Central memory CD8-positive, alpha-beta T cell (primary cell): Measurements from ENCODE around the gene GNG11.
"Not testable (repeated sequence)": the region's sequence is repeated elsewhere in the genome, so short reads cannot be mapped to it uniquely, and the experiment has no call there.

Experiments used
- ATAC-seq: fragments of 150-1000 bp; cut with Tn5 transposase; replicated peaks from 2 replicates; pipeline ENCODE4 v1.10.0; 2022; ENCODE audit warnings: mild to moderate bottlenecking, moderate FRiP score, moderate number of reproducible peaks; ENCODE audit not compliant: poor library complexity, severe bottlenecking; ENCODE audit errors: extremely low read depth
- DNase-seq, 2 donors: peaks; one replicate each; pipeline ENCODE4 v3.0.0; 2021; ENCODE audit warnings: low spot score in 2 of 2
- H3K27ac Mint-ChIP-seq: one replicate; pipeline ENCODE4 v1.8.0; 2022; ENCODE audit warnings: low read depth, mild to moderate bottlenecking, moderate library complexity, mixed read lengths
- H3K27me3 Mint-ChIP-seq: one replicate; pipeline ENCODE4 v1.8.0; 2022; ENCODE audit warnings: mixed read lengths
- H3K36me3 Mint-ChIP-seq: one replicate; pipeline ENCODE4 v1.8.0; 2022; ENCODE audit warnings: mild to moderate bottlenecking, moderate library complexity, mixed read lengths; ENCODE audit not compliant: insufficient read depth
- H3K4me1 Mint-ChIP-seq: one replicate; pipeline ENCODE4 v1.8.0; 2022; ENCODE audit warnings: mixed read lengths
- H3K4me3 Mint-ChIP-seq: one replicate; pipeline ENCODE4 v1.8.0; 2022; ENCODE audit warnings: mild to moderate bottlenecking, moderate library complexity, mixed read lengths
- H3K9me3 Mint-ChIP-seq: one replicate; pipeline ENCODE4 v1.8.0; 2022; ENCODE audit warnings: mixed read lengths

GNG11 gene

DNA sequence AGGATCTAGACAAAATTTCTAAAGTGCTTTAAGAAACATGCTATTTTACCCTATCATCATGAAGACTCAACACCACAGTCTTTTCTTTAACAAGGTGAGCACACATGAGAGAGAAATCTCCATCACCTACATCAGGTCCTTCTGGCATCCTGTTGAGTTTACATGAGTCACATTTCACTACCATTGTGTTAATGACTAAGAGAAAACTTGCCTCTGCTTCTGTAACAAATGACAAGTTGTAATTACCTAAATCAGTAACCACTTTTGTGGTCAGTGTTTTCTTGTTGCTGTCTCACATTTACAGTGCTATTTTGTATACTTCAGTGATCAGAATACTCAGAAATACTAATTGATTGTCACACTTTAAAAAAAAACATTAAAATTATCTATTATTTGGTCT is 5.6 kb upstream of the GNG11 start:
- not testable (repeated sequence) for ATAC-seq, H3K4me3 Mint-ChIP-seq, H3K9me3 Mint-ChIP-seq, H3K36me3 Mint-ChIP-seq, DNase-seq, H3K4me1 Mint-ChIP-seq, H3K27ac Mint-ChIP-seq
- H3K27me3 Mint-ChIP-seq = peaks cover 39% of the 10 kb centered on the region

GRCh38 chr7:93916315-93916714 is 5.2 kb upstream of the GNG11 start:
- H3K27ac Mint-ChIP-seq, DNase-seq, H3K4me3 Mint-ChIP-seq, H3K9me3 Mint-ChIP-seq, H3K4me1 Mint-ChIP-seq, H3K36me3 Mint-ChIP-seq, ATAC-seq: not testable (repeated sequence)
- H3K27me3 Mint-ChIP-seq = peaks cover 41% of the 10 kb centered on the region

- ATAC-seq (no peak), DNase-seq (no peak)
- peaks cover 48% of the 10 kb centered on the region for H3K27me3 Mint-ChIP-seq
- H3K4me1 Mint-ChIP-seq = no peaks in the 10 kb centered on the region
- no peaks in the 10 kb centered on the region for H3K36me3 Mint-ChIP-seq
- no peak overlapping the region for H3K27ac Mint-ChIP-seq
- H3K4me3 Mint-ChIP-seq = no peak overlapping the region
- H3K9me3 Mint-ChIP-seq = no peaks in the 10 kb centered on the region
Observed at GRCh38 chr7:93920496-93921182, 896 bp upstream of the GNG11 start.

DNA sequence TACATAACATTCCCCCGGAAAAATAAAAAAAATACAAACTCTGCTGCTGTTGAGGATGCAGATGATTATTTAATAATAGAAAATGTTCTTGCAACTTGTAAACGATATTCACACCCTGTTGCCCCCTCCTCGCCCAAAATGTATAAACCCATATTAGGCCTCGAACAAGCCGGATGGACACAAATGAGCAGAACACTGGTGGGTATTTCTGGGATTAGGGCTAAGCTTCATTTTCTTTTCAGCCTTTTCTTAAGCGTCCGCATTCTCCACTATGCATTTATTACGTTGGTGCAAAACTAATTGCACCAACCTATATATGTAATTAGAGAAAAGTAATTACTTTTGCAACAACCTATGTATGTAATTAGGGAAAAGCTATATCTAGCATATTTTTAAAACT is 349 bp upstream of the GNG11 start:
- Mint-ChIP-seq H3K4me1 (no peaks in the 10 kb centered on the region), H3K36me3 (no peaks in the 10 kb centered on the region), H3K27me3 (peaks cover 48% of the 10 kb centered on the region), H3K27ac (no peak overlapping the region), H3K4me3 (no peak overlapping the region), H3K9me3 (no peaks in the 10 kb centered on the region)
- DNase-seq (no peak), ATAC-seq (no peak)

DNA sequence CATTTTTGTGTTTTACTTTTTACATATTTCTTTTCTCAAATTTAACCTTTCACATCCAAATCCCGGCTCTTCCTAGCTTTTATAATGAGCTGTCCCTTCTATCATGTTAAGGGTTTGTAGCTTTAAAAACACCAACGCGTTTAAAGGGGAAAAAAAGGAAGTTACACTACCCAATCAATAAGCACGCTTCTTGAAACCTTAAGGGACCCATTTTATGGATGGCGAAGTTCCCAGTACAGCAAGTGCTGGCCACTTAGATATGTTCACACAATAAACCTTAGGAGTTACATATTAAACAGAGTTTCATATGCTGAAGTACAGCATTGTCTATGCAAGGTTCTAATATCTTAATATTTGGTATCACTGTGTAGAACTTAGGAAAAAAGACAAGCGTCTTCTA is 1.8 kb downstream of the GNG11 start:
- no peaks in the 10 kb centered on the region for H3K4me1 Mint-ChIP-seq
- H3K4me3 Mint-ChIP-seq = no peak overlapping the region
- DNase-seq = no peak
- no peaks in the 10 kb centered on the region for H3K36me3 Mint-ChIP-seq
- peaks cover 46% of the 10 kb centered on the region for H3K27me3 Mint-ChIP-seq
- no peak for ATAC-seq
- H3K9me3 Mint-ChIP-seq = no peaks in the 10 kb centered on the region
- H3K27ac Mint-ChIP-seq = no peak overlapping the region

GRCh38 chr7:93923942-93924341 is 2.4 kb downstream of the GNG11 start:
- H3K27ac Mint-ChIP-seq = no peak overlapping the region
- peaks cover under 1% of the 10 kb centered on the region for H3K36me3 Mint-ChIP-seq
- ATAC-seq = no peak
- H3K9me3 Mint-ChIP-seq = no peaks in the 10 kb centered on the region
- peaks cover 50% of the 10 kb centered on the region for H3K27me3 Mint-ChIP-seq
- H3K4me1 Mint-ChIP-seq = no peaks in the 10 kb centered on the region
- DNase-seq = no peak
- no peak overlapping the region for H3K4me3 Mint-ChIP-seq

GRCh38 chr7:93926800-93927199 is 5.3 kb downstream of the GNG11 start:
- Mint-ChIP-seq H3K9me3 (no peaks in the 10 kb centered on the region), H3K36me3 (peaks cover 2% of the 10 kb centered on the region), H3K27ac (no peak overlapping the region), H3K4me1 (no peaks in the 10 kb centered on the region), H3K27me3 (peaks cover 60% of the 10 kb centered on the region), H3K4me3 (no peak overlapping the region)
- ATAC-seq (no peak), DNase-seq (no peak)

GRCh38 chr7:93927585-93927984 is 6.0 kb downstream of the GNG11 start:
- Mint-ChIP-seq H3K4me1 (no peaks in the 10 kb centered on the region), H3K27me3 (peaks cover 60% of the 10 kb centered on the region), H3K4me3 (no peak overlapping the region), H3K9me3 (no peaks in the 10 kb centered on the region), H3K27ac (no peak overlapping the region), H3K36me3 (peaks cover 2% of the 10 kb centered on the region)
- ATAC-seq = no peak
- no peak for DNase-seq

DNA sequence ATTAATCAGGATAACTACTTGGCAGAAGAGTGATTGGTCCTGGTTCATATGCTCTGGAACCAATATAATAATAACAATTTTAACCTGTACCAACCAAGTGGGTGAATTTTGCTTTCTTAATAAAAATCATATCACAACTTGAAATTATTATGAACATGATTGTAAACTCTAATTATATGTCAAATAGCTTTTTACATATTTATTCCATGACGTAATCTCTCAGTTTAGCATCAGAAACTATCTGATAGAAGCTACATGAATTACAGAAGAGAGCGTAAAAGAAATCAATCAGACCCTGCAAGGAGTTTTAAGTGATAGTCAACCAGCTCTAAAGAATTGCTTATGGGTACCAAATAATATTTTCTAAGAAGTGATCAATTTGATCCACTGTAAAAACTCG is 10.1 kb downstream of the GNG11 start:
- H3K27ac Mint-ChIP-seq = no peak overlapping the region

DNA sequence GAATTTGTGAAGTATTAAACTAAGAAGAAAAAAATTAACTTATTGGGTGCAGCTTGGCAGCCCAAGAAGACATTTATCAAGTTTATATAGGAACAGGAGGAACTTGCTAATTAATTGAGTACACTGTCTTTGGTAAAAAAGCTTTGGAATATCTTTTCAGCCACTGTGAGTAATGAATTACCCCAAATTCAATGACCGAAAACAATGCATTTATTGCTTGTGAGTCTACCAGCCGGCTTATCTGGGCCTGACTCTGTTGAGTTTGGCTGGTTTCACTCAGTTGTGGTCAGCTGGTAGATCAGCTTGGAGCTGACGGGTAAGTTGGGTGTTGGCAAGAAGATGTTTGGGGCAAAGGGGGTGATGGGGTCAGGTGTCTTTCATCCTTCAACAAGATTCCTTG is 11.6 kb downstream of the GNG11 start:
- no peak overlapping the region for H3K27ac Mint-ChIP-seq
- ATAC-seq (no peak), DNase-seq (no peak)
- H3K9me3 Mint-ChIP-seq = no peaks in the 10 kb centered on the region
- peaks cover 2% of the 10 kb centered on the region for H3K36me3 Mint-ChIP-seq
- no peak overlapping the region for H3K4me3 Mint-ChIP-seq
- H3K4me1 Mint-ChIP-seq = no peaks in the 10 kb centered on the region
- peaks cover 30% of the 10 kb centered on the region for H3K27me3 Mint-ChIP-seq

More for the DNA sequence above, 10.1 kb downstream of the GNG11 start:
- no peak overlapping the region for H3K4me3 Mint-ChIP-seq
- H3K36me3 Mint-ChIP-seq = peaks cover 2% of the 10 kb centered on the region
- ATAC-seq (no peak), DNase-seq (no peak)
- no peaks in the 10 kb centered on the region for H3K4me1 Mint-ChIP-seq
- H3K9me3 Mint-ChIP-seq = no peaks in the 10 kb centered on the region
- H3K27me3 Mint-ChIP-seq = peaks cover 38% of the 10 kb centered on the region

DNA sequence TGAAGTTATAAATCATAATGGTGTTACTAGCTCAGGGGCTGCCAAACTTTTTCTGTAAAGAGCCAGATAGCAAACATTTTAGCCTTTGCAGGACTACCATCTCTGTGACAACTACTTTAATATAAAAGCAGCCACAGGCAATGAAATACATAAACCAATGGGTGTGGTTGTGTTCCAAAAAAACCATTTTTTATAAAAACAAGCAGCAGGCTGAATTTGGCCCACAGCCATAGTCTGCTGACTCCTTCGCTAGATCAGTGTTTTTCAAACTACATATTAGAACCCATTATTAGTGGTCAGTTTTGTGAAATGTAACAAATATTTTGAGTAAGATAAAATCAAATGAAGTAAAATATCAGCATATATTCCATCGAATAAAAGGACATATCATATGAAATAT is 13.6 kb downstream of the GNG11 start:
- no peaks in the 10 kb centered on the region for H3K9me3 Mint-ChIP-seq
- ATAC-seq (no peak), DNase-seq (no peak)
- no peaks in the 10 kb centered on the region for H3K4me1 Mint-ChIP-seq
- peaks cover 20% of the 10 kb centered on the region for H3K27me3 Mint-ChIP-seq
- no peak overlapping the region for H3K27ac Mint-ChIP-seq
- H3K4me3 Mint-ChIP-seq = no peak overlapping the region
- H3K36me3 Mint-ChIP-seq = no peaks in the 10 kb centered on the region

DNA sequence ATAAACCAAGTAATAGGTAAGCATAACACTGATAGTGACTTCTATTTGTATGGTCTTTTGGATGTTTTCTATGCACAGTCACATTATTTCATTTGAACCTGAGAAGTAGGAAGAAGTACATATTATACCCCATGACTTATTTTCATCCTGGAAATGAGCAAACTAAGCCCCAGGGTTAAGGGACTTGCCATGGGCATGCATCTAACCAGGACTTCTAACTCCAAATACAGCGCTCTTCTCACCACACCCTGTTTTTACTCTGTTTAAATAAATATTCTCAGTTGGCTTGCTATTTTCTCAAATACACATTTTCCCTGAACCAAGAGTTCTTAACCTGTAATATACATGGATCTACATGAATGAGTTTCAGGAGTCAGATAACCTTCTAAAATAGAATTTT is 16.3 kb downstream of the GNG11 start:
- no peak overlapping the region for H3K27ac Mint-ChIP-seq
- peaks cover 8% of the 10 kb centered on the region for H3K27me3 Mint-ChIP-seq
- H3K4me3 Mint-ChIP-seq = no peak overlapping the region
- H3K9me3 Mint-ChIP-seq = no peaks in the 10 kb centered on the region
- ATAC-seq = no peak
- no peak for DNase-seq
- no peaks in the 10 kb centered on the region for H3K4me1 Mint-ChIP-seq
- H3K36me3 Mint-ChIP-seq = no peaks in the 10 kb centered on the region

GRCh38 chr7:93938293-93938692 is 16.8 kb downstream of the GNG11 start:
- no peak overlapping the region for H3K27ac Mint-ChIP-seq
- H3K9me3 Mint-ChIP-seq = no peaks in the 10 kb centered on the region
- H3K4me3 Mint-ChIP-seq = no peak overlapping the region
- no peaks in the 10 kb centered on the region for H3K36me3 Mint-ChIP-seq
- DNase-seq (no peak), ATAC-seq (no peak)
- peaks cover 8% of the 10 kb centered on the region for H3K27me3 Mint-ChIP-seq
- no peaks in the 10 kb centered on the region for H3K4me1 Mint-ChIP-seq
